ENCODE measurements around the gene ACSBG1.

GRCh38 chr15:78233496-78233895 is 869 bp downstream of the ACSBG1 start:
- no peak for TF ChIP-seq EZH2phosphoT487 (IDR thresholded peaks at IDR 0.05; ENCODE audit: insufficient read depth, low read depth)
- TF ChIP-seq EZH2 (IDR thresholded peaks at IDR 0.05; ENCODE audit: insufficient read depth, poor library complexity, severe bottlenecking): no peak

Measured in GM23248 (cell line).